Stimulated activated CD8-positive, alpha-beta memory T cell treated with anti-CD3 and anti-CD28 coated beads, Interleukin-15, amount 100 ng/mL, for 48 hours (primary cell): Measurements from ENCODE around the gene SH2D1B.
"Not testable (repeated sequence)": the region's sequence is repeated elsewhere in the genome, so short reads cannot be mapped to it uniquely, and the experiment has no call there.

ENCODE experiments used
- DNase-seq, 2 donors: peaks; one replicate each; pipeline ENCODE4 v3.0.0-alpha.2; 2020; ENCODE audit warnings: low read depth in 2 of 2

SH2D1B gene

DNA sequence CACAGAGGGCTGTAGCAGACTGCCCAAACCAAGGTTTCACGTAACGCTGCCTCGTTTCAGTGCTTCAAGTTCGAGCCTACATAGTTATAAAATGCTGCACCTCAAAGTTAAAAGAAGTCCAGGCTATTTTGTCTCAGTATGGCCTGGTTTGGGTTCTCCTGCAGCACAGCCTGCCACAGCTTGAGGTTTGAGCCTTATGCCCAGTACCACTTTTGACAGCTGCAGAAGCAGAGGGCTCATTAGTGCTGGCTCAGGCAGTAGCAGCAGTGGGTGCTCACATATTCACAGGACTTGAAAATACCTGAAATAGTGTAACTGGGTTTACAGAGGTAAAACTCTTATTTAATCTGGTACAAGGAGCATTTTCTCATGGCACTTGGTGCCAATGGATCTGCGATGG lies 50.6 kb downstream of the SH2D1B start:
- DNase-seq: no peak

GRCh38 chr1:162360874-162361260 lies 51.1 kb downstream of the SH2D1B start:
- no peak for DNase-seq

- DNase-seq: no peak
Observed at GRCh38 chr1:162360237-162360873, 51.6 kb downstream of the SH2D1B start.

DNA sequence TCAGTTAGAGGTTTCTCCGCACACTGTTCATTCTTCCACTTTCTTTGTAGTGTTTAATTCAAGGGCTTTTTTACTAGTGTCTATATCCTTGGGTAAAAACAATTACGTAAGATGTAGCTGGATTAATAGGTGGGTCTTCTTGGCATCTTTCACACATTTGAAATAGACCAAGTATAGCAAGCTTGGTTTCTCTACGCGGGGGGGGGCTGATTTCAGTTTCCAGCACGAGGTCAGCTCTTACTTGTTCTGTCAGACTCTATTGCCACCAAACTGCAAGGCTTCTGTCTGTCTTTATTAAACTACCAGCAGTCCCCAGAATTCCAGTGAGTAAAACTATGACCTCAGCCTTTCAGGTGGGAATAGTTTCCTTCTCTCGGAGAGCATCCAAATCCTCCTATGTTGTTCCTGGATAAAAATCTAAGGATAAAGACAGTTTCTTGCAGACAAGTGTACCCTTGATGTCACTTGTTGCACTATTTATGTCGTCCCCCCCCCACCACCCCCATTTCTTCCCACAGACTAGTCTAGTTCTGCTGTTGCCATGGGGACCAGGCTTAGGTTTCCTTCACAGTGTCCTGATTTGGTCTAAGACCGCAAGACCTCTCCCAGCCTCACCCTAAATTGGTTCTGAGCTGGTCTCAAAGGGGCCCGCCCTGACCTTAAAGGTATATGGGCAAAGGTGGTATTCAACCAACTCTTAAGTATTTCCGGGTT lies 52.3 kb downstream of the SH2D1B start:
- DNase-seq: no peak

DNA sequence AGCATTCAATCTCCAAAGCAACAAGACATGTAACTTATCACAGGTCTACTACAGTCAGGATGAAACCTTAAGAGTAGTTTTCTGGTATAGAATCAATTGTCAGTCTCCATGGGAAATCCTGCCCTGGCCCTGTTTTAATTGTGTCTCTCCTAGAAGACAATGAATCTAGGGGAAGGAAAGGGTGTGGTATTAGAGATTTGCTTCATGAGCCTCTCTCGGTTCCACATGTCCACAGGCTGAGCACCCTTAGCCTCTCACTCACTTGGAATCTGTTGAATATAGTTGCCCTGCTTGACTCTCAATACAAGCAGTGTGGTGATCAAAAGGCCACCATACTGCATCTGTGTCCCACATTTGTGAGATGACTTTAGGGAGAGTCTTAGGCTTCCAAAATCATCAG lies 53.0 kb downstream of the SH2D1B start:
- no peak for DNase-seq

DNA sequence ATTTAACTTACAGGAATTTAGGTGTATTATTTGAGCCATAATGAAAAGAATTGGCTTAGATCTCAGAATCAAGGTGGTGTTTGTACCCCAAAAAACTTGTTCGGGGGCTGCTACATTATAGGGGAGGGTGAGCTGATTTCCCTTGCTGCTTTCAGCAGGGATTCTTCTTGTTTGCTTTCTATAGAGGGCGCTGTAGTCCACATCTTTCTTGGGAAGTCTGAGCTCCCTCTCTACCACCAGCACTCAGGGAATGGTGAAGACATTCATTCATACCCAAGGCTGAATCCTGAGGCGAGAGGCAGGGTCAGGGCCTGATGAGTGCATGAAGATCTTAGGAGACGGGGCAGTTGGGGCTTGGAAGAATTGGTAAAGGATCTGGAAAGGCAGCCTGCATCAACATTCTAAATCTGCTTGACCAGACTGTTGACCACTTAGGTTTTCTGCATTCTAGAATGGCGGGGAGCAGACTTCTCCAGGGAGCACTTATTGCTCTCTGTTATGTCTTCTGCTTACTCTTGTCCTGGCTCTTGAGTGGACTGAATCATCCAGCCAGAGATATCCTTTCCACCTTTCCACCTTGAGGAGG lies 54.2 kb downstream of the SH2D1B start:
- no peak for DNase-seq

DNA sequence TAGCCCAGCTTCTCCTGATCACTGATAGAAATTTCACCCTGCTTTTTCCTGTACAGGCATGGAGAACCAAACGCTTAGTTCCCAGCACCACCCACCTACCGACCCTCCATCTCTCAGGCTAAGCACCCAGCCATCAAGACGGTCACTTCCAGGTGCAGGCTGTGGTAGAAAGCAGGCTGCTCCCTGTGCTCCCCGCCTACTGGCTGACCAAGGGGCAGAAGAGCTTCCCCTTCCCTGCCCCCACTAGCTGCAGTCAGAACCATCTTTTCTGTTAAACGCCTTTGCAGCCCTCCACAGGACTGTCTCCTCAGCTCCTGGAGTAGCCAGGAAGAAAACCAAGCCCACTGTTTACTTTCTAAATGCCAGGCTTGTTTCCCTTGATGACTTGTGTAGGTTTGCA lies 58.2 kb downstream of the SH2D1B start:
- DNase-seq: no peak

DNA sequence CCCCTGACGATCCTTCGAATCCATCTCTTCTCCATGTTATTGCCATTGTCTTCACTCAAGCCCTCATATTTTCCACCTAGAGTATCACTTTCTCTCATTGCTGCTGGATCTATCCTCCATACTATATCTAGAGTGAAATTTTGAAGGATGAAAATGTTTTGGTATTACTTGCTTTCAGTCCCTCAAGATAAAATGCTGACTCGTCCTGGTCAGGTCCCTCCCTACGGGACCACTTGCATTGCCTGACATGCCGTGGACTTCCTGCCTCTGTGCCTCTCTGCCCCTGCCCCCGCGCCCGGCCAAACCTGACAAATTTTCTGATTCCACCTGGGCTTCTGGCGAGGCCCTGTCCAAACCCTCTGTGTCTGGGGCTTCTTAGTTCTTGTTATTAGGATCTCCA lies 58.9 kb downstream of the SH2D1B start:
- no peak for DNase-seq

DNA sequence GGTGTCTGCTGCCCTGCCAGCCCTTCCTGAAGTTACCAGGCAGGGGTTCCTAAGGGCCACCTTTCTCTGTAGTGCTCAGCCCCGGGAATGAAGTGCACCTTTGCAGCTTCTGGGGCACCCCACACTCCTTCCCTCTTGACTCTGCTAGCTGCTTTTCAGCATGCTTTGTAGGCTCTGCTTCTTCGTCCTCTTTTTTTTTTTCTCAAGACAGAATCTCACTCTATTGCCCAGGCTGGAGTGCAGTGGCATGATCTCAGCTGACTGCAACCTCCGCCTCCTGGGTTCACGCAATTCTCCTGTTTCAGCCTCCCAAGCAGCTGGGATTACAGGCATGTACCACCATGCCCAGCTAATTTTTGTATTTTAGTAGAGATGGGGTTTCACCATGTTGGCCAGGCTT lies 60.1 kb downstream of the SH2D1B start:
- not testable (repeated sequence) for DNase-seq

DNA sequence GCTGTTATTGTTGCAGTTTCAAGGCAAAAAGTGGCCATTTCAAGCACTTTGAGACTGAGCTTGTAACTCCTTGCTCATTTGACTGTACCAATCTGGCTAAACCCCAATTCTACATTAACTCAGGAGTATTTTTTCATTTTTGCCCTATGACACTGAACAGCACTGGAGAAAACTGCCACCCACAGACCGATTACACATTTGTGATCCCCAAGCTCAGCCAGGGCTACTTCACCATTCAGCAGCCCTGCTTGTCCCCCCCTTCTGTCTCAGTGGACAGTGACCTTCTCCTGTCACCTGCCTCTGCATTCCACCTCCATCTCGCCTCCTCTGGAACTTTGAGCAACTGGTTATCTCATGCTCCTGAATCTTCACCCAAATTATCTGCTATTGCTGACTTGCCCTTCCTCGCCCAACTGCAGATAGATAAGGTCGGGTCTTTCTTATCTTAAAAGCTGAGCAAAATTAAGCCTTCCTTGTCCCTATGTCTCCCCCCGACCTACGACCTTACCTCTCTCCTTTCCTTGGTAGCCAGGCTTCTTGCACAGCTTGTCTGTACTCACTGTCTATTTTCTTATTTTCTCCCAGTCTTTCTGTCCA lies 60.6 kb downstream of the SH2D1B start:
- no peak for DNase-seq

GRCh38 chr1:162349635-162350330 lies 62.2 kb downstream of the SH2D1B start:
- no peak for DNase-seq

GRCh38 chr1:162347281-162347680 lies 64.7 kb downstream of the SH2D1B start:
- DNase-seq: no peak
